ENCODE measurements around the gene ASCL1. TPM values are rescaled to one million over a fixed set of nuclear protein-coding genes. Genes with fewer than 3 reads are reported as not detected.

ASCL1 gene
- total and polyA plus RNA-seq, 10 of the 15 experiments (the other 5 are each of a cell fraction or from before 2014, with no cell fraction given), result 10.6 to 61.1 (median 20.5) TPM

- TF ChIP-seq E2F8 (IDR thresholded peaks at IDR 0.05; ENCODE audit: low read depth, partially characterized antibody) (no peak), SIX5 (IDR thresholded peaks at IDR 0.05; ENCODE audit: low read depth, low read length, severe bottlenecking) (no peak), ZBED1 (IDR thresholded peaks at IDR 0.05; ENCODE audit: borderline replicate concordance) (no peak), HDAC6 (IDR thresholded peaks at IDR 0.05; ENCODE audit: unreplicated experiment) (no peak), POU2F2 (IDR thresholded peaks at IDR 0.05; ENCODE audit: borderline replicate concordance, low read depth, low read length) (no peak), ZNF207 (IDR thresholded peaks at IDR 0.05; ENCODE audit: borderline replicate concordance) (no peak), ZNF217 (IDR thresholded peaks at IDR 0.05) (no peak), ZNF274 (IDR thresholded peaks at IDR 0.05; ENCODE audit: insufficient read depth, insufficient read length) (no peak), RELA (IDR thresholded peaks at IDR 0.05; ENCODE audit: borderline replicate concordance, partially characterized antibody) (no peak), RB1 (IDR thresholded peaks at IDR 0.05; ENCODE audit: borderline replicate concordance) (peak; percentile 85; the same call in 1 of the 2 replicates), FOXK2 (IDR thresholded peaks at IDR 0.05) (no peak), BHLHE40 (IDR thresholded peaks at IDR 0.05; ENCODE audit: borderline replicate concordance in 1 of 2, low read depth in 2 of 2, low read length in 1 of 2) (no peak), NFXL1 (IDR thresholded peaks at IDR 0.05; ENCODE audit: borderline replicate concordance) (no peak), ZNF24 (IDR thresholded peaks at IDR 0.05) (0 out of 2 replicates have a peak, but pooled peaks have one; percentile 32), SMARCA5 (IDR thresholded peaks at IDR 0.05) (0 out of 2 replicates have a peak, but pooled peaks have one; percentile 43), ZNF592 (IDR thresholded peaks at IDR 0.05) (peak; percentile 74; the same call in 1 of the 2 replicates), CBX3 (IDR thresholded peaks at IDR 0.05; ENCODE audit: borderline replicate concordance, low read depth) (no peak), EED (IDR thresholded peaks at IDR 0.05; ENCODE audit: low read depth) (peak; percentile 74), MEF2B (IDR thresholded peaks at IDR 0.05; ENCODE audit: partially characterized antibody, poor library complexity, severe bottlenecking) (no peak), SMAD1 (IDR thresholded peaks at IDR 0.05; ENCODE audit: low read depth, partially characterized antibody) (no peak), SIN3A (IDR thresholded peaks at IDR 0.05; ENCODE audit: low read depth, low read length) (no peak), EZH2 (IDR thresholded peaks at IDR 0.05; ENCODE audit: borderline replicate concordance, control insufficient read depth, low read depth, low read length) (no peak), IKZF1 (conservative IDR thresholded peaks at IDR 0.05) (peak; percentile 56; the same call in 1 of the 2 replicates), WRNIP1 (IDR thresholded peaks at IDR 0.05; ENCODE audit: borderline replicate concordance, low read depth, low read length) (no peak), CREB1 (IDR thresholded peaks at IDR 0.05; ENCODE audit: low read depth) (no peak), PAX8 (IDR thresholded peaks at IDR 0.05) (no peak), DPF2 (IDR thresholded peaks at IDR 0.05) (no peak), IKZF2 (IDR thresholded peaks at IDR 0.05) (peak; percentile 23 to 45; a peak in 2 of 4 replicates)
These were observed 8.5 kb upstream of the ASCL1 start (continued) for GRCh38 chr12:102948941-102949352.
